NOMO-1 treated with dmso at 0.1 percent for 144 hours (cell line): Measurements from ENCODE around the gene CAMTA1.

Experiments used
- DNase-seq: peaks from one replicate; lab custom pipeline; 2025; ENCODE audit not compliant: unreplicated experiment; lab: John Stamatoyannopoulos, UW

The CAMTA1 gene

GRCh38 chr1:7458946-7459345 is 673.7 kb downstream of the CAMTA1 start:
- no peak for DNase-seq

GRCh38 chr1:7459914-7460313 is 674.7 kb downstream of the CAMTA1 start:
- no peak for DNase-seq

- no peak for DNase-seq
Observed at GRCh38 chr1:7460807-7461206, 675.6 kb downstream of the CAMTA1 start.

GRCh38 chr1:7462617-7463016 is 677.4 kb downstream of the CAMTA1 start:
- DNase-seq = no peak

- no peak for DNase-seq
Observed at GRCh38 chr1:7463526-7463925, 678.3 kb downstream of the CAMTA1 start.

GRCh38 chr1:7464736-7465135 is 679.5 kb downstream of the CAMTA1 start:
- DNase-seq = no peak

- no peak for DNase-seq
Observed at GRCh38 chr1:7467476-7468175, 682.4 kb downstream of the CAMTA1 start.

- DNase-seq = no peak
Observed at GRCh38 chr1:7468248-7468647, 683.0 kb downstream of the CAMTA1 start.

GRCh38 chr1:7469255-7469938 is 684.1 kb downstream of the CAMTA1 start:
- DNase-seq = no peak

GRCh38 chr1:7470904-7471638 is 685.8 kb downstream of the CAMTA1 start:
- DNase-seq = no peak

- DNase-seq = no peak
Observed at GRCh38 chr1:7471836-7472235, 686.6 kb downstream of the CAMTA1 start.

GRCh38 chr1:7473223-7474142 is 688.2 kb downstream of the CAMTA1 start:
- no peak for DNase-seq

GRCh38 chr1:7474143-7474490 is 688.9 kb downstream of the CAMTA1 start:
- no peak for DNase-seq

- DNase-seq = no peak
Observed at GRCh38 chr1:7474786-7475502, 689.7 kb downstream of the CAMTA1 start.

GRCh38 chr1:7475691-7476090 is 690.4 kb downstream of the CAMTA1 start:
- DNase-seq = no peak

GRCh38 chr1:7476402-7476801 is 691.1 kb downstream of the CAMTA1 start:
- no peak for DNase-seq

- DNase-seq = no peak
Observed at GRCh38 chr1:7476861-7477547, 691.8 kb downstream of the CAMTA1 start.

GRCh38 chr1:7477593-7477992 is 692.3 kb downstream of the CAMTA1 start:
- DNase-seq = no peak

GRCh38 chr1:7478142-7478790 is 693.0 kb downstream of the CAMTA1 start:
- DNase-seq = no peak
